Anterior cingulate cortex (tissue), 58 donors: Measurements from ENCODE around the gene OST4.
"Not testable (repeated sequence)": the region's sequence is repeated elsewhere in the genome, so short reads cannot be mapped to it uniquely, and the experiment has no call there.

Source experiments
- DNase-seq, 58 donors: peaks; one replicate each; lab custom pipeline; 2025; lab: John Stamatoyannopoulos, UW

OST4 gene

GRCh38 chr2:27071277-27071989 lies at the start of gene OST4:
TSS of gene OST4 (minus strand) at chr2:27071654.
- DNase-seq: peak; percentile 26 to 96 (median 92)

DNA sequence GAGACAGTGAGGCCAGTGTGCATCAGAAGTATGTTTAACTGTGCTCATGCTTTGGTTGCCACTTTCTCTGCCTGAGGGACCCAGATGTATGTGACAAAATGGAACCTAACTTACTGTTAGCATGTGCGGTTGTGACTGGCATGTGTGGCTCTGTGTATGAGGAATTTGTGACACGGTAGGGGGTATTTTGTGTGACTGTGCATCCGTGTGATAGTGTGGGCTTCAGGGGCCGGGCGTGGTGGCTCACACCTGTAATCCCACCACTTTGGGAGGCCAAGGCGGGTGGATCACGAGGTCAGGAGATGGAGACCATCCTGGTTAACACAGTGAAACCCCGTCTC lies 47.8 kb upstream of the OST4 start:
- not testable (repeated sequence) for DNase-seq

GRCh38 chr2:27118525-27119329 lies 47.3 kb upstream of the OST4 start, which contains the start of gene CGREF1:
TSS of gene CGREF1 (minus strand) at chr2:27119128. CDS start at chr2:27104366, 14,762 bp downstream.
- DNase-seq: peak in 12 of 58 donors; percentile 8 to 37 (median 26)

DNA sequence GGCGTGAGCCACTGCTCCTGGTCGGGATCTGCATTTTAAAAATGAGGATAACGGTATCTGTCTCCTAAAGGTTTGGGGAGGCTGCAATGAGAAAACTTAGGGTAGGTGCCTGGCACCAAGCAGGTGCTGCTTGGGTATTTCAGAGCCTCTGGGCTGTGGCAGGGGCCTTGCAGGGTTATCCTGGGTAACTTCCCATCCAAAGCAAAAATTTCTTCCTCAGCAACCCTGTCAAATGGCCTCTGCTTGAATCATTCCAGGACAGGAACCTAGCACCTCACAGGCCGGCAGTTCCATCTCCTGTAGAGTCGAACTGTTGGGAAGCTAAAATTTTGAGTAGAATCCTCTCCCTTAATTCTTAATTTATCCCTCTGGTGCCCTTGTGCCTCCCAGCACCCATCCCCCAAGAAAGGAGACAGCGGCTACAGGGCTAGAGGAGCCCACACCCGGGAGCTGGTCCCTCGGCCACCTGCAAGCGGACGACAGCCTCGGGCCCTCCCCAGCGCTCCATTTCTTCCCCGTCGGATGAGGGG lies 46.6 kb upstream of the OST4 start:
- peak in 3 of 58 donors; percentile 16 to 34 (median 18) for DNase-seq

DNA sequence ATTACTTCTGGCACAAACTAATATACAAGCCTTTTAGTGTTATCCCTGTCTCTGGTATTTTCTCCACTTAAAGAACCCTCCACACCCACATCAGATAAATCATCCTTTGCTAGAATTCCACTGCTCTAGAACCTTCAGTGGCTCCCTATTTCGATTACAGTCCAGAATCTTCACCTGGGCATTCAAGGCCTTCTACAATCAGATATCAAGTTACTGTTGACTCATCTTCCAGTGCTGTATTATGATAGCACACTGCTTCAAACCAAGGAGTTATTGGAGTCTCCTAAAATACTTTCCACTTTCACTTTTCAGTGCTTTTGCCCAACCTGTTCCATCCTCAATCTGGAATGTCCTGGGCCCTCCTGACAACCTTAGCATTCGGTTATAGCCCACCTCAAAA lies 44.1 kb upstream of the OST4 start:
- DNase-seq: no peak

- not testable (repeated sequence) for DNase-seq
These were observed 40.1 kb upstream of the OST4 start for GRCh38 chr2:27111392-27112078.

DNA sequence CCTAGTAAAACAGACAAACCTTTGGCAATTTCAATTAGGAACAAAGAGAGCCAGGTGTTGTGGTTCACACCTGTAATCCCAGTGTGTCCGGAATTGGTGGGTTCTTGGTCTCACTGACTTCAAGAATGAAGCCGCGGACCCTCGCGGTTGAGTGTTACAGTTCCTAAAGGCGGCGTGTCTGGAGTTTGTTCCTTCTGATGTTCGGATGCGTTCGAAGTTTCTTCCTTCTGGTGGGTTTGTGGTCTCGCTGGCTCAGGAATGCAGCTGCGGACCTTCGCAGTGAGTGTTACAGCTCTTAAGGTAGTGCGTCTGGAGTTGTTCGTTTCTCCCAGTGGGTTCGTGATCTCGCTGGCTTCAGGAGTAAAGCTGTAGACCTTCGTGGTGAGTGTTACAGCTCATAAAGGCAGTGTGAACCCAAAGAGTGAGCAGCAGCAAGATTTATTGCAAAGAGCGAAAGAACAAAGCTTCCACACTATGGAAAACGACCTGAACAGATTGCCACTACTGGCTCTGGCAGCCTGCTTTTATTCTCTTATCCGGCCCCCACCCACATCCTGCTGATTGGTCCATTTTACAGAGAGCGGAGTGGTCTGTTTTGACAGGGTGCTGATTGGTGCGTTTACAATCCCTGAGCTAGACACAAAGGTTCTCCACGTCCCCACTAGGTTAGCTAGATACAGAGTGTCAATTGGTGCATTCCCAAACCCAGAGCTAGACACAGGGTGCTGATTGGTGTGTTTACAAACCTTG lies 39.3 kb upstream of the OST4 start:
- DNase-seq: not testable (repeated sequence)

DNA sequence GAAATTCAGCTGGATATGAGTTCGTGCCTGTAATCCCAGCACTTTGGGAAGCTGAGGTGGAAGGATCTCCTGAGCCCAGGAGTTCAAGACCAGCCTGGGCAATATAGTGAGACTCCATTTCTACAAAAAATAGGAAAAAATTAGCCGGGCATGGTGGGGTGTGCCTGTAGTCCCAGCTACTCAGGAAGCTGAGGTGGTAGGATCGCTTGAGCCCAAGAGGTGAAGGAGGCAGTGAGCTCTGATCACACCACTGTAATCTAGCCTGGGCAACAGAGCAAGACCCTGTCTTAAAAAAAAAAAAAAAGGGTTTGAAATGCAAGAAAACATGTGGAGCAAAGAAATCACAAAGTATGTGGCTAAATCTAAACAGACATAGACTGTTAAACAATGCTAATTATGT lies 37.6 kb upstream of the OST4 start:
- DNase-seq: no peak

DNA sequence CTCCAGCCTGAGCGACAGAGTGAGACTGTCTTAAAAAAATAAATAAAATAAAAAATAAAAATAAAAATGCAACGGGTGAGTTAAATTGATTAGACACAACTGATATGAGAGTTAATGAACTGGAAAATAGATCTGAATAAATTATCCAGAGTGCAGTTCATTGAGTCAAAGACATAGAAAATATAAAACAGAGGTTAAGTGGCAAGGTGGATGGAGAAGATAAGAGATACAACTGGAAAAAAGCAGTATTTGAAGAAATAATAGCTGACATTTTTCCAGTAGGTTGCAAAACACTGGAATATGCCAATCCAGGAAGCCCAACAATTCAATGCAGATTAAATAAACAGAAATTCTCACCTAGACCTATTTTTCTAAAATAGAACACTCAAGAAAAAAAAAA lies 36.8 kb upstream of the OST4 start:
- DNase-seq: no peak

GRCh38 chr2:27105981-27106380 lies 34.5 kb upstream of the OST4 start:
- DNase-seq: no peak

DNA sequence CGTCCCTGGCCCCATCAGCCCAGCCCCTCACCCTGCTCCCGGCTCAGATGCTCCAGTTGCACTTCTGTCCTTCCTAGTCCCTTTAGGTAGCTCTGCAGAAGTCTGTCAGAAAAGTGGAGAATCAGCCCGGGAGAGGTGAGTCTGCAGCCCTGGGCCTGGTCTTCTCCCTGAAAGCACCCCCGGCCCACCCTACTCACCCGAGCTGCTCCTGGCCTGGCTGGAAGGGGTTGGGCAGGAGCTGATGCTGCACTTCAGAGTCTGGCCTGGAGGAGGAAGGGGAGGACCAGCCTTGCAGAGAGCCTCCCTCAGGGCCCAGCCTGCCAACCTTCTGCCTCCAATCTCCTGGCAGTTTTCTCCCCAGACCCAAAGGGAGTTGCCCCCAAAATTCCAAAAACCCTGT lies 30.9 kb upstream of the OST4 start:
- DNase-seq: no peak

GRCh38 chr2:27100036-27100435 lies 28.6 kb upstream of the OST4 start:
- DNase-seq: no peak

- DNase-seq: no peak
These were observed 28.0 kb upstream of the OST4 start for GRCh38 chr2:27099334-27099955.

- no peak for DNase-seq
These were observed 25.9 kb upstream of the OST4 start for GRCh38 chr2:27097341-27097740.

GRCh38 chr2:27096748-27097297 lies 25.4 kb upstream of the OST4 start:
- no peak for DNase-seq

DNA sequence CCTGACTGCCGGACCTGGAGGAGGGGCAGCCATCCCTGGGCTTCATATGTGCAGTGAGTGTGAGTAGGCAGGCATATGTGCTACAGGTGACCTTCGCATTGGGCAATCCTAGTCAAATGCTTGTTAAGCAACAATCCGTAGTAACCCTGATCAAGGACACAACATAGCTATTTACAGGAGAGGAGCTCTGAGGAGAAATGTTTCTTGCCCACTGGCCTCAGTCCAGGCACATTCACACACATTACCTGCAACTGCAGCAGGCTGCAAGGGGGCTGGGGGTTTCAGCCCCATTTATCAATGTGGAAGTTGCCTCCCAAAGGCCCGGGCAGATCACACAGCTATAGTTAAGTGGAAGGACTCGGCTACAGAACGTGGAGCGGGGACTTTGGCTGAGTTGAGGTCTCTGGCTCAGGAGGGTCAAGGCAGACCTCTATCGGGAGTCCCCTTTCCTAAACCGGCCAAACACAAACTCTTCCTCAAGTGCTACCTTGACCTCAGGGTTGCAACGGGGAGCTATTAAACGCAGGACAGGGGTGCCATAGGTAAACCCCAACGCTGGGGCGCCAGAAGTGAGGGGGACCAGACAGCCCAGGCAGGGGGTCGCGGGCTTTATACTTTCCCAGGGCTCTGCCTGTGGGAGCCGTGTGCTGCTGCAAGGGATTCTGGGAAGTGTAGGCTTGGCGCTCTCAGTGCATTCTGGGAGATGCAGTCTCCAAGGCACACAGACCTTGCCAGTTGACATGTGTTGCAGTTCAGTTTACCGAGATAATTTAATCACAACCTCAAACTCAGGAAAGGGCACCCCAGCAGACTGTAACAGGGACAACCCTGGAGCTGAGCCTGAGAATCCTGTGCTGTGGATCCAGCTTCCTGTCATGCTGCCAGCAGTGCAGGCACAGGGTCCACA lies 24.5 kb upstream of the OST4 start:
- peak in 55 of 58 donors; percentile 4 to 86 (median 51) for DNase-seq

- DNase-seq: no peak
These were observed 23.9 kb upstream of the OST4 start for GRCh38 chr2:27095427-27095744.

GRCh38 chr2:27094353-27094984 lies 23.0 kb upstream of the OST4 start:
- no peak for DNase-seq
